ENCODE results near the gene GMPR2. TPM values are rescaled to one million over a fixed set of nuclear protein-coding genes. Genes with fewer than 3 reads are reported as not detected.

Gene GMPR2
- total and polyA plus RNA-seq, 2 of the 13 experiments (the other 11 are each of a cell fraction or from before 2014, with no cell fraction given) = 210 to 273 TPM

- TF ChIP-seq ZBTB4 (CRISPR knock-in tag; IDR thresholded peaks at IDR 0.05; ENCODE audit: borderline replicate concordance) (no peak), BRCA1 (CRISPR knock-in tag; IDR thresholded peaks at IDR 0.05) (peak; percentile 94; the same call in 1 of the 2 replicates), POLR2AphosphoS2 (IDR thresholded peaks at IDR 0.05; ENCODE audit: low read depth, low read length) (no peak), NFRKB (IDR thresholded peaks at IDR 0.05) (no peak), ZNF556 (CRISPR knock-in tag; IDR thresholded peaks at IDR 0.05; ENCODE audit: borderline replicate concordance) (0 out of 2 replicates have a peak, but pooled peaks have one; percentile 85), TP53 (CRISPR knock-in tag; conservative IDR thresholded peaks at IDR 0.05) (peak; percentile 71; the same call in 1 of the 2 replicates), HOMEZ (CRISPR knock-in tag; IDR thresholded peaks at IDR 0.05; ENCODE audit: low read depth) (0 out of 2 replicates have a peak, but pooled peaks have one; percentile 8), ARID4A (CRISPR knock-in tag; IDR thresholded peaks at IDR 0.05; ENCODE audit: borderline replicate concordance) (peak; percentile 95), ZNF292 (CRISPR knock-in tag; IDR thresholded peaks at IDR 0.05; ENCODE audit: borderline replicate concordance, low read depth) (no peak), SALL1 (CRISPR knock-in tag; IDR thresholded peaks at IDR 0.05) (peak; percentile 85), ZNF776 (CRISPR knock-in tag; IDR thresholded peaks at IDR 0.05) (peak; percentile 5; the same call in 1 of the 2 replicates), ZNF468 (CRISPR knock-in tag; IDR thresholded peaks at IDR 0.05) (0 out of 2 replicates have a peak, but pooled peaks have one; percentile 34), ZBTB8A (CRISPR knock-in tag; IDR thresholded peaks at IDR 0.05; ENCODE audit: borderline replicate concordance, low read depth) (0 out of 2 replicates have a peak, but pooled peaks have one; percentile 65), ATF6 (CRISPR knock-in tag; conservative IDR thresholded peaks at IDR 0.05) (no peak; the same call in 1 of the 2 replicates), YY1 (IDR thresholded peaks at IDR 0.05; ENCODE audit: insufficient read depth, insufficient replicate concordance, low read depth, low read length) (peak; percentile 41), ZNF121 (CRISPR knock-in tag; IDR thresholded peaks at IDR 0.05) (peak; percentile 52), AHR (CRISPR knock-in tag; IDR thresholded peaks at IDR 0.05) (no peak; the same call in 1 of the 2 replicates)
Observed at GRCh38 chr14:24232645-24233537, at the start of gene GMPR2 (continued).
